PC-3 (cell line): ENCODE data around the gene RHOH. TPM values are rescaled to one million over a fixed set of nuclear protein-coding genes. Genes with fewer than 3 reads are reported as not detected.
"Not testable (repeated sequence)": the region's sequence is repeated elsewhere in the genome, so short reads cannot be mapped to it uniquely, and the experiment has no call there.

Experiments
- ATAC-seq: fragments of 200-7000 bp; cut with Tn5 transposase; 2 replicates; pipeline ENCODE4 v1.9.1; 2020; ENCODE audit warnings: mild to moderate bottlenecking, moderate library complexity
- BruUV-seq: library from RNA; stranded (reverse); fragments of 400-500 nt; replicated peaks from 2 replicates; lab custom pipeline; 2021; lab: Mats Ljungman, UMichigan
- CTCF ChIA-PET: fragments of 300-600 bp; sonication (Branson Sonifier 250); formaldehyde crosslinking; loops from one replicate; lab custom pipeline; 2022; ENCODE audit warnings: antibody characterized with exemption; lab: Charles Lee
- POLR2A ChIA-PET: fragments of 300-600 bp; sonication (Branson Sonifier 250); formaldehyde crosslinking; loops from one replicate; lab custom pipeline; 2022; ENCODE audit warnings: antibody characterized with exemption; ENCODE audit not compliant: unreplicated experiment; lab: Charles Lee
- DNase-seq: peaks from one replicate; pipeline ENCODE4 v3.0.0-alpha.2; 2015
- H2AFZ ChIP-seq: fragments of 300-600 bp; sonication (generic); 2 replicates; pipeline ENCODE4 v1.6.0; 2016; ENCODE audit warnings: antibody characterized with exemption, low read length
- H3F3A ChIP-seq: fragments of 300-600 bp; sonication (generic); one replicate; pipeline ENCODE4 v1.6.0; 2017; ENCODE audit warnings: antibody characterized with exemption, low read length, control low read depth, mild to moderate bottlenecking; ENCODE audit not compliant: unreplicated experiment
- H3K27ac ChIP-seq: fragments of 300-600 bp; sonication (generic); 2 replicates; pipeline ENCODE4 v1.5.1; 2016; ENCODE audit warnings: mild to moderate bottlenecking, low read length
- H3K27me3 ChIP-seq: fragments of 300-600 bp; sonication (generic); 2 replicates; pipeline ENCODE4 v1.6.1; 2016; ENCODE audit warnings: low read length, mixed read lengths
- H3K36me3 ChIP-seq: fragments of 300-600 bp; sonication (generic); 2 replicates; pipeline ENCODE4 v1.6.1; 2016; ENCODE audit warnings: low read depth, mixed run types, low read length, mixed read lengths
- H3K4me1 ChIP-seq: fragments of 300-600 bp; sonication (generic); 2 replicates; pipeline ENCODE4 v1.5.1; 2016; ENCODE audit warnings: low read length; ENCODE audit not compliant: insufficient read depth
- H3K4me2 ChIP-seq: fragments of 300-600 bp; sonication (generic); 2 replicates; pipeline ENCODE4 v1.6.0; 2016; ENCODE audit warnings: low read length
- H3K4me3 ChIP-seq: fragments of 300-600 bp; sonication (generic); 2 replicates; pipeline ENCODE4 v1.5.1; 2016; ENCODE audit warnings: mild to moderate bottlenecking, low read length, mixed read lengths
- H3K79me2 ChIP-seq: fragments of 300-600 bp; sonication (generic); 2 replicates; pipeline ENCODE4 v1.6.1; 2017; ENCODE audit warnings: low read length, mixed read lengths
- H3K9ac ChIP-seq: fragments of 300-600 bp; sonication (generic); 2 replicates; pipeline ENCODE4 v1.6.0; 2016; ENCODE audit warnings: mild to moderate bottlenecking, low read length
- H3K9me2 ChIP-seq: fragments of 300-600 bp; sonication (generic); replicated peaks from 2 replicates; pipeline ENCODE4 v1.6.1; 2016; ENCODE audit warnings: mixed run types, low read length, mixed read lengths
- H3K9me3 ChIP-seq: fragments of 300-600 bp; sonication (generic); 2 replicates; pipeline ENCODE4 v1.6.1; 2016; ENCODE audit warnings: low read length, mixed read lengths
- H4K20me1 ChIP-seq: fragments of 300-600 bp; sonication (generic); 2 replicates; pipeline ENCODE4 v1.6.1; 2016; ENCODE audit warnings: low read length, mixed read lengths
- EZH2 ChIP-seq: fragments of 300-600 bp; sonication (generic); IDR thresholded peaks from one replicate; pipeline ENCODE4 v1.6.1; 2017; ENCODE audit warnings: antibody characterized with exemption, mild to moderate bottlenecking, low read length; ENCODE audit not compliant: unreplicated experiment
- EZH2phosphoT487 ChIP-seq: fragments of 300-600 bp; sonication (generic); IDR thresholded peaks from 2 replicates; pipeline ENCODE4 v1.6.1; 2018; ENCODE audit warnings: mild to moderate bottlenecking, antibody characterized with exemption, low read length, borderline replicate concordance
- intact Hi-C: fragments of 100-400 bp; cut with micrococcal nuclease; formaldehyde crosslinking; loops from 2 replicates; pipeline ENCODE4 v1.9.0; 2023
- total RNA-seq: library from RNA; depleted of rRNA; stranded (reverse); fragments of >200 nt; gene quantifications from 2 replicates; pipeline ENCODE4 v1.2.3, GENCODE V29; 2014
- TF ChIP-seq, protein P1 (sequence below): fragments of 300-600 bp; sonication (generic); conservative IDR thresholded peaks from 2 replicates; pipeline ENCODE4 v1.5.1; 2017; ENCODE audit warnings: antibody characterized with exemption, low read depth, mild to moderate bottlenecking, low read length

RHOH gene
- total RNA-seq, 1 experiment from 2014 or later, result not detected

DNA sequence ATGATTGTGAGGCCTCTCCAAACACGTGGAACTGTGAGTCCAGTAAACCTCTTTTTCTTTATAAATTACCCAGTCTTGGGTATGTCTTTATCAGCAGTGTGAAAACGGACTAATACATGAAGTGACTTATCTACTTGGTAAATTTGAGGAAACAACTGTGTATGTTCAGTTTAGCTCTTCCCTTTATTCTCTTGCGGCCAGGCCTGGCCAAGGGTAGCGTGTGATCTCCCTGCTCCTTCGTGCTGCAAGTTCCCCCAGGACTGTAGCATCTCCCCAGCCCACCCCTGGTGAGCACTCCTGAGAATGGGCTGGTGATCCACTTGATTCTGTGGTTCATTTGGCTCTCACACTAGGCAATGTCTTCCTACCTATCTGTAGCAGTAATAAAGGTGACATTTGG lies 85.1 kb downstream of the RHOH start:
- ChIA-PET POLR2A (no interaction called here), CTCF (no interaction called here)
- H3K9me3 ChIP-seq, result no peaks in the 10 kb centered on the region
- TF ChIP-seq, protein P1, sequence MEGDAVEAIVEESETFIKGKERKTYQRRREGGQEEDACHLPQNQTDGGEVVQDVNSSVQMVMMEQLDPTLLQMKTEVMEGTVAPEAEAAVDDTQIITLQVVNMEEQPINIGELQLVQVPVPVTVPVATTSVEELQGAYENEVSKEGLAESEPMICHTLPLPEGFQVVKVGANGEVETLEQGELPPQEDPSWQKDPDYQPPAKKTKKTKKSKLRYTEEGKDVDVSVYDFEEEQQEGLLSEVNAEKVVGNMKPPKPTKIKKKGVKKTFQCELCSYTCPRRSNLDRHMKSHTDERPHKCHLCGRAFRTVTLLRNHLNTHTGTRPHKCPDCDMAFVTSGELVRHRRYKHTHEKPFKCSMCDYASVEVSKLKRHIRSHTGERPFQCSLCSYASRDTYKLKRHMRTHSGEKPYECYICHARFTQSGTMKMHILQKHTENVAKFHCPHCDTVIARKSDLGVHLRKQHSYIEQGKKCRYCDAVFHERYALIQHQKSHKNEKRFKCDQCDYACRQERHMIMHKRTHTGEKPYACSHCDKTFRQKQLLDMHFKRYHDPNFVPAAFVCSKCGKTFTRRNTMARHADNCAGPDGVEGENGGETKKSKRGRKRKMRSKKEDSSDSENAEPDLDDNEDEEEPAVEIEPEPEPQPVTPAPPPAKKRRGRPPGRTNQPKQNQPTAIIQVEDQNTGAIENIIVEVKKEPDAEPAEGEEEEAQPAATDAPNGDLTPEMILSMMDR, result no peak
- TF ChIP-seq EZH2phosphoT487, result no peak
- TF ChIP-seq EZH2, result no peak
- no peak overlapping the region for H3K4me2 ChIP-seq
- intact Hi-C loops, result no loop called here
- no peak overlapping the region for H3K27ac ChIP-seq
- H3K4me3 ChIP-seq, result no peak overlapping the region
- H3K9ac ChIP-seq, result no peak overlapping the region
- no peaks in the 10 kb centered on the region for H3K79me2 ChIP-seq
- no peak for ATAC-seq
- no peaks in the 10 kb centered on the region for H3K27me3 ChIP-seq
- peaks cover 13% of the 10 kb centered on the region for H3K4me1 ChIP-seq
- H3F3A ChIP-seq, result no peaks in the 10 kb centered on the region
- no peaks in the 10 kb centered on the region for H4K20me1 ChIP-seq
- BruUV-seq, result no TSS peak
- no peak overlapping the region for H2AFZ ChIP-seq
- no peak for DNase-seq
- H3K36me3 ChIP-seq, result no peaks in the 10 kb centered on the region
- no peaks in the 10 kb centered on the region for H3K9me2 ChIP-seq

DNA sequence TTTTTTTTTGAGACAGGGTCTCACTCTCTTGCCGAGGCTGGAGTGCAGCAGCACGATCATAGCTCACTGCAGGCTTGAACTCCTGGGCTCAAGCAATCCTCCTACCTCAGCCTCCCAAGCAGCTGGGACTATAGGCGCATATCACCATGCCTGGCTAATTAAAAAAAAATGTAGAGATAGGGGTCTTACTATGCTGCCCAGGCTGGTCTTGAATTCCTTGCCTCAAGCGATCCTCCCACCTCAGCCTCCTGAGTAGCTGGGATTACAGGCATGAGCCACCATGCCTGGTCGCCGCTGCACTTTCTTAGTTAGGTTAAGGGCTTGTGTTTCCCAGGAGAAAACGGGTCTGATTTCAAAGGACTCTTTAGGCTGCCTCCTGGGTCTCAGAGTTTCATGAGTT lies 86.0 kb downstream of the RHOH start:
- H3K79me2 ChIP-seq, ATAC-seq, H3K9me3 ChIP-seq, POLR2A ChIA-PET, CTCF ChIA-PET, H3K36me3 ChIP-seq, H3K4me2 ChIP-seq, DNase-seq, H3K4me3 ChIP-seq, intact Hi-C loops, H4K20me1 ChIP-seq, H2AFZ ChIP-seq, H3K9me2 ChIP-seq, BruUV-seq, H3K27me3 ChIP-seq, H3F3A ChIP-seq: not testable (repeated sequence)
- Histone ChIP-seq H3K27ac (peak overlapping the region; percentile 84), H3K4me1 (peaks cover 13% of the 10 kb centered on the region), H3K9ac (peak overlapping the region; percentile 70)

DNA sequence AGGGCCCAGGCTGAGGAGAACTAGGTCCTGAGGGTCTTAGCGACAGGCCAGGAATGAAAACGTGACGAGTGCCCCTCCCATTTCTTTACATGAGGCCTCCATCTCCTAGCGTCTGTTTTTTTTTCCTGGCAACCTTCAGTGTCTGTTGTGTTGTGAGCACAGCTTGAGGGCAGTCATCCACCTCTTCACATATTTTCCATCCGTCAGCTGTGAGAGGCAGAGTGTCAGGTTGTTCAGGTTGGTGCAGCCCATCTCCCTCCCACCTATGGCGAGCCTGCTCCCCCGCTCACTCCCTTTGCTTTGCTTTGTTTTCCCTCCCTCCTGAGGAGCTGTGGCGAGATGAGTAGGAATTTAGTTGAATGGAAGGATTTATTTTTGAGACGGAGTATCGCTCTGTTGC lies 86.6 kb downstream of the RHOH start:
- no peak for ATAC-seq

More for the DNA sequence above, 86.6 kb downstream of the RHOH start:
- DNase-seq, result no peak
- CTCF ChIA-PET, result interaction anchor here (0.6 to 1.0 kb wide), 2 partner anchors 33 to 435 kb away, joined by 3 to 6 read pairs; no protein-coding TSS in a partner anchor
- peak overlapping the region; percentile 84 for H3K27ac ChIP-seq
- no peaks in the 10 kb centered on the region for H3K36me3 ChIP-seq
- no peak overlapping the region for H2AFZ ChIP-seq
- H3K4me3 ChIP-seq, result no peak overlapping the region
- no peak overlapping the region for H3K4me2 ChIP-seq
- no peaks in the 10 kb centered on the region for H3K9me2 ChIP-seq
- TF ChIP-seq EZH2 (no peak), EZH2phosphoT487 (no peak)
- TF ChIP-seq, protein P1, result no peak
- BruUV-seq, result no TSS peak
- H3F3A ChIP-seq, result no peaks in the 10 kb centered on the region
- H3K27me3 ChIP-seq, result no peaks in the 10 kb centered on the region
- no peaks in the 10 kb centered on the region for H4K20me1 ChIP-seq
- POLR2A ChIA-PET, result no interaction called here
- H3K9ac ChIP-seq, result peak overlapping the region; percentile 70
- intact Hi-C loops, result no loop called here
- H3K9me3 ChIP-seq, result no peaks in the 10 kb centered on the region
- peaks cover 13% of the 10 kb centered on the region for H3K4me1 ChIP-seq
- H3K79me2 ChIP-seq, result no peaks in the 10 kb centered on the region
